HepG2 (cell line): ENCODE results near the gene ENTPD7. TPM values are rescaled to one million over a fixed set of nuclear protein-coding genes. Genes with fewer than 3 reads are reported as not detected.

Experiments
- BCL6 ChIP-seq: IDR thresholded peaks from 2 replicates; pipeline ENCODE4 v1.6.1; 2016; ENCODE audit warnings: missing genetic modification reagents, missing compliant biosample characterization
- ERF ChIP-seq: IDR thresholded peaks from 2 replicates; pipeline ENCODE4 v1.6.1; 2018; ENCODE audit warnings: missing biosample characterization, missing genetic modification reagents
- HNRNPK ChIP-seq: fragments of 200-400 bp; formaldehyde crosslinking; IDR thresholded peaks from 2 replicates; pipeline ENCODE4 v1.6.1; 2018; ENCODE audit warnings: low read length, low read depth, moderate library complexity, mild to moderate bottlenecking; ENCODE audit not compliant: poor library complexity, severe bottlenecking
- REXO4 ChIP-seq: sonication (generic); formaldehyde crosslinking; IDR thresholded peaks from 2 replicates; pipeline ENCODE4 v1.8.0; 2022; ENCODE audit warnings: missing genetic modification reagents, mild to moderate bottlenecking, borderline replicate concordance
- RFXANK ChIP-seq: IDR thresholded peaks from 2 replicates; pipeline ENCODE4 v1.6.1; 2016
- TRAFD1 ChIP-seq: sonication (generic); formaldehyde crosslinking; IDR thresholded peaks from 2 replicates; pipeline ENCODE4 v1.5.1; 2020; ENCODE audit warnings: missing genetic modification reagents, mild to moderate bottlenecking, borderline replicate concordance
- YEATS4 ChIP-seq: sonication (generic); formaldehyde crosslinking; IDR thresholded peaks from 2 replicates; pipeline ENCODE4 v1.4.0; 2020; ENCODE audit warnings: missing genetic modification reagents, borderline replicate concordance
- ZBTB4 ChIP-seq: sonication (generic); formaldehyde crosslinking; IDR thresholded peaks from 2 replicates; pipeline ENCODE4 v1.4.0; 2020; ENCODE audit warnings: missing genetic modification reagents, mild to moderate bottlenecking, borderline replicate concordance
- ZNF451 ChIP-seq: sonication (generic); formaldehyde crosslinking; IDR thresholded peaks from 2 replicates; pipeline ENCODE4 v1.5.0; 2020; ENCODE audit warnings: mild to moderate bottlenecking, missing genetic modification reagents
- ZNF576 ChIP-seq: sonication (generic); formaldehyde crosslinking; IDR thresholded peaks from 2 replicates; pipeline ENCODE4 v1.4.0; 2020; ENCODE audit warnings: mild to moderate bottlenecking, missing genetic modification reagents
- ZNF749 ChIP-seq: sonication (generic); formaldehyde crosslinking; IDR thresholded peaks from 2 replicates; pipeline ENCODE4 v1.8.0; 2022; ENCODE audit warnings: mild to moderate bottlenecking, missing genetic modification reagents, moderate library complexity, borderline replicate concordance
- polyA plus RNA-seq, 8 experiments: library from polyadenylated mRNA; depleted of rRNA in 3 of 8; stranded (reverse) in 7 of 8; unstranded in 1 of 8; fragments of >200 nt; fragmentation: Illumina TruSeq in 4 of 8; extraction: Trizol in 4 of 8; gene quantifications; 2 replicates each; pipeline versions ENCODE4 v1.2.1 to v1.2.3, GENCODE V29; 2011 to 2016; ENCODE audit warnings: low read depth in 4 of 8, missing spikeins in 1 of 8, mixed read lengths in 1 of 8; ENCODE audit not compliant: insufficient read depth in 1 of 8
- total RNA-seq, 5 experiments: library from RNA; depleted of rRNA; stranded (reverse); fragments of >200 nt; fragmentation: Illumina TruSeq; extraction: Trizol; gene quantifications; 2 replicates each; pipeline ENCODE4 v1.2.3, GENCODE V29; 2016; ENCODE audit warnings: low read depth in 1 of 5
- TF ChIP-seq, protein P1 (sequence below): sonication (generic); formaldehyde crosslinking; IDR thresholded peaks from 2 replicates; pipeline ENCODE4 v1.4.0; 2020; ENCODE audit warnings: missing genetic modification reagents
- TF ChIP-seq, protein P2 (sequence below): sonication (generic); formaldehyde crosslinking; IDR thresholded peaks from 2 replicates; pipeline ENCODE4 v1.8.0; 2022; ENCODE audit warnings: mild to moderate bottlenecking, missing genetic modification reagents, borderline replicate concordance

Gene ENTPD7
- total and polyA plus RNA-seq, 2 of the 13 experiments (the other 11 are each of a cell fraction or from before 2014, with no cell fraction given): 7.6 to 36.5 TPM

DNA sequence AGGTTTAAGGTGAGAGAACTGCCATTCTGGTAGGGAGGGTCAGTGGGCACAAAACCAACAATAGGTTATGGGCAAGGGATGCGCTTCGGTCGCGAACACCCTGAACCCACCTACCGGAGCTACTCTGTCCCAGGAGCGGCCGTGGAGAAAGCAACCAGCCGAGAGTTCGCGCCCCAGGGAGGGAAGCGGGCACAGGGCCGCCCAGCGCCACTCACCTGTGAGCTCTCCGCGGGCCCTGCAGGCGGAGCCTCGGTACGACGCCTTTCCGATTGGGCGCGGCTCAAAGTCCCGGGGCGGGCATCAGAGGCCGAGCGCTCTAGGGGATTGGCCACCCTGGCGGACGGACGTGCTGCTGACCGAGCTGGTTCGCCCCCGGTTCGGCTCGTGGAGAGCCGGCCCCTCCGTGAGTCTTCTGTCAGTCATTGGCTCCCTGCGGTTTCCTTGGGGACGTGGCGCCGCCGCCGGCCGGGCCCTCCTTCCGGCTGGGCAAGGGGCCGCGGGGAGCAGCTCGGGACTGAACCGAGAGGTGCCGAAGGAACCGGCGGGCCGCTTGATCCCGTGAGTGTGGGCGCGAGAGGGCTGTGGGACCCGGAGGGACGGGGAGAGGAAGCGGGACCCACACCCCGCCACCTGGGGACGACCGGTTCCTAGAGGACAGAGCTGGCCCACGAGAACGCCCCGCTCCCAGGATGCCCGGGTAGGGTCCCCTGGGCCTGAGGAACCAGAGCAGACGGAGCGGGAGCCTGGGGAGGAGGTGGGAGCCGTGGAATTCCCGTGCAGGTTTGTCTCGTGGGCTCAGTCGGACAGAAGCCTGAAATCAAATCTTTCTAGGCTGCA is at the start of gene ENTPD7 (continued):
- TF ChIP-seq TRAFD1 (CRISPR knock-in tag) (0 out of 2 replicates have a peak, but pooled peaks have one; percentile 65), ERF (CRISPR knock-in tag) (peak; percentile 57; the same call in 1 of the 2 replicates), YEATS4 (peak; percentile 53; the same call in 1 of the 2 replicates), REXO4 (CRISPR knock-in tag) (0 out of 2 replicates have a peak, but pooled peaks have one; percentile 22), HNRNPK (peak; percentile 62), ZNF451 (CRISPR knock-in tag) (0 out of 2 replicates have a peak, but pooled peaks have one; percentile 41), ZBTB4 (CRISPR knock-in tag) (0 out of 2 replicates have a peak, but pooled peaks have one; percentile 35), ZNF749 (CRISPR knock-in tag) (peak; percentile 29; the same call in 1 of the 2 replicates), RFXANK (CRISPR knock-in tag) (no peak; the same call in 1 of the 2 replicates), ZNF576 (CRISPR knock-in tag) (no peak), BCL6 (CRISPR knock-in tag) (0 out of 2 replicates have a peak, but pooled peaks have one; percentile 30)
- TF ChIP-seq, protein P1, sequence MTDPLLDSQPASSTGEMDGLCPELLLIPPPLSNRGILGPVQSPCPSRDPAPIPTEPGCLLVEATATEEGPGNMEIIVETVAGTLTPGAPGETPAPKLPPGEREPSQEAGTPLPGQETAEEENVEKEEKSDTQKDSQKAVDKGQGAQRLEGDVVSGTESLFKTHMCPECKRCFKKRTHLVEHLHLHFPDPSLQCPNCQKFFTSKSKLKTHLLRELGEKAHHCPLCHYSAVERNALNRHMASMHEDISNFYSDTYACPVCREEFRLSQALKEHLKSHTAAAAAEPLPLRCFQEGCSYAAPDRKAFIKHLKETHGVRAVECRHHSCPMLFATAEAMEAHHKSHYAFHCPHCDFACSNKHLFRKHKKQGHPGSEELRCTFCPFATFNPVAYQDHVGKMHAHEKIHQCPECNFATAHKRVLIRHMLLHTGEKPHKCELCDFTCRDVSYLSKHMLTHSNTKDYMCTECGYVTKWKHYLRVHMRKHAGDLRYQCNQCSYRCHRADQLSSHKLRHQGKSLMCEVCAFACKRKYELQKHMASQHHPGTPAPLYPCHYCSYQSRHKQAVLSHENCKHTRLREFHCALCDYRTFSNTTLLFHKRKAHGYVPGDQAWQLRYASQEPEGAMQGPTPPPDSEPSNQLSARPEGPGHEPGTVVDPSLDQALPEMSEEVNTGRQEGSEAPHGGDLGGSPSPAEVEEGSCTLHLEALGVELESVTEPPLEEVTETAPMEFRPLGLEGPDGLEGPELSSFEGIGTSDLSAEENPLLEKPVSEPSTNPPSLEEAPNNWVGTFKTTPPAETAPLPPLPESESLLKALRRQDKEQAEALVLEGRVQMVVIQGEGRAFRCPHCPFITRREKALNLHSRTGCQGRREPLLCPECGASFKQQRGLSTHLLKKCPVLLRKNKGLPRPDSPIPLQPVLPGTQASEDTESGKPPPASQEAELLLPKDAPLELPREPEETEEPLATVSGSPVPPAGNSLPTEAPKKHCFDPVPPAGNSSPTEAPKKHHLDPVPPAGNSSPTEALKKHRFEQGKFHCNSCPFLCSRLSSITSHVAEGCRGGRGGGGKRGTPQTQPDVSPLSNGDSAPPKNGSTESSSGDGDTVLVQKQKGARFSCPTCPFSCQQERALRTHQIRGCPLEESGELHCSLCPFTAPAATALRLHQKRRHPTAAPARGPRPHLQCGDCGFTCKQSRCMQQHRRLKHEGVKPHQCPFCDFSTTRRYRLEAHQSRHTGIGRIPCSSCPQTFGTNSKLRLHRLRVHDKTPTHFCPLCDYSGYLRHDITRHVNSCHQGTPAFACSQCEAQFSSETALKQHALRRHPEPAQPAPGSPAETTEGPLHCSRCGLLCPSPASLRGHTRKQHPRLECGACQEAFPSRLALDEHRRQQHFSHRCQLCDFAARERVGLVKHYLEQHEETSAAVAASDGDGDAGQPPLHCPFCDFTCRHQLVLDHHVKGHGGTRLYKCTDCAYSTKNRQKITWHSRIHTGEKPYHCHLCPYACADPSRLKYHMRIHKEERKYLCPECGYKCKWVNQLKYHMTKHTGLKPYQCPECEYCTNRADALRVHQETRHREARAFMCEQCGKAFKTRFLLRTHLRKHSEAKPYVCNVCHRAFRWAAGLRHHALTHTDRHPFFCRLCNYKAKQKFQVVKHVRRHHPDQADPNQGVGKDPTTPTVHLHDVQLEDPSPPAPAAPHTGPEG (CRISPR knock-in tag): no peak
- TF ChIP-seq, protein P2, sequence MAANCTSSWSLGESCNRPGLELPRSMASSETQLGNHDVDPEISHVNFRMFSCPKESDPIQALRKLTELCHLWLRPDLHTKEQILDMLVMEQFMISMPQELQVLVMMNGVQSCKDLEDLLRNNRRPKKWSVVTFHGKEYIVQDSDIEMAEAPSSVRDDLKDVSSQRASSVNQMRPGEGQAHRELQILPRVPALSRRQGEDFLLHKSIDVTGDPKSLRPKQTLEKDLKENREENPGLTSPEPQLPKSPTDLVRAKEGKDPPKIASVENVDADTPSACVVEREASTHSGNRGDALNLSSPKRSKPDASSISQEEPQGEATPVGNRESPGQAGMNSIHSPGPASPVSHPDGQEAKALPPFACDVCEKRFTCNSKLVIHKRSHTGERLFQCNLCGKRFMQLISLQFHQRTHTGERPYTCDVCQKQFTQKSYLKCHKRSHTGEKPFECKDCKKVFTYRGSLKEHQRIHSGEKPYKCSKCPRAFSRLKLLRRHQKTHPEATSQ (CRISPR knock-in tag): 0 out of 2 replicates have a peak, but pooled peaks have one; percentile 57
